SK-N-SH (cell line): ENCODE data around the gene EPHB4. TPM values are rescaled to one million over a fixed set of nuclear protein-coding genes. Genes with fewer than 3 reads are reported as not detected.

Experiments used
- CTCF ChIA-PET: fragments of 300-600, 350-600 bp; formaldehyde crosslinking; extraction: SDS; loops from one replicate; lab custom pipeline; 2021; lab: Yijun Ruan, JAX
- POLR2A ChIA-PET: fragments of 350-600 bp; sonication (Branson Sonifier 250); formaldehyde crosslinking; extraction: SDS; loops from one replicate; lab custom pipeline; 2020; ENCODE audit warnings: antibody characterized with exemption, inconsistent platforms; lab: Yijun Ruan, JAX
- DNase-seq: peaks from one replicate; pipeline ENCODE4 v3.0.0; 2012
- H2AFZ ChIP-seq: fragments of 200-600 bp; sonication (generic); 2 replicates; pipeline ENCODE4 v1.8.1; 2016; ENCODE audit warnings: antibody characterized with exemption, mild to moderate bottlenecking, low read depth
- H3F3A ChIP-seq: fragments of 200-600 bp; sonication (generic); replicated peaks from 2 replicates; pipeline ENCODE3; 2016; ENCODE audit warnings: antibody characterized with exemption, mild to moderate bottlenecking; ENCODE audit not compliant: insufficient read depth
- H3K27ac ChIP-seq, 2 experiments: fragments of 200-500 bp in 1 of 2; fragments of 200-600 bp in 1 of 2; sonication (Bioruptor generic) in 1 of 2; sonication (generic), shearing (Covaris generic) in 1 of 2; 2 replicates each; pipeline versions ENCODE4 v1.5.1 to v1.6.1; 2014 to 2016; ENCODE audit warnings: low read depth in 2 of 2, inconsistent platforms in 1 of 2, low read length in 1 of 2, mild to moderate bottlenecking in 1 of 2, mixed read lengths in 1 of 2
- H3K27me3 ChIP-seq: fragments of 200-600 bp; sonication (generic), shearing (Covaris generic); 2 replicates; pipeline ENCODE4 v1.6.1; 2016; ENCODE audit warnings: mixed run types; ENCODE audit not compliant: insufficient read depth
- H3K36me3 ChIP-seq, 2 experiments: fragments of 200-500 bp in 1 of 2; fragments of 200-600 bp in 1 of 2; sonication (Bioruptor generic) in 1 of 2; sonication (generic) in 1 of 2; replicated peaks in 1 of 2; 2 replicates each; pipeline versions ENCODE3 to v1.5.1; 2014 to 2016; ENCODE audit warnings: low read length in 1 of 2, mild to moderate bottlenecking in 1 of 2; ENCODE audit not compliant: insufficient read depth in 2 of 2, control insufficient read depth in 1 of 2
- H3K4me1 ChIP-seq, 2 experiments: fragments of 200-500 bp in 1 of 2; fragments of 200-600 bp in 1 of 2; sonication (Bioruptor generic) in 1 of 2; sonication (generic), shearing (Covaris generic) in 1 of 2; 2 replicates each; pipeline versions ENCODE4 v1.5.1 to v1.6.1; 2014 to 2016; ENCODE audit warnings: low read depth in 1 of 2, low read length in 1 of 2, mixed run types in 1 of 2; ENCODE audit not compliant: insufficient read depth in 2 of 2, control insufficient read depth in 1 of 2
- H3K4me2 ChIP-seq: fragments of 200-600 bp; sonication (generic), shearing (Covaris generic); 2 replicates; pipeline ENCODE4 v1.6.1; 2017; ENCODE audit warnings: mixed run types
- H3K4me3 ChIP-seq, 2 experiments: fragments of 200-500 bp in 1 of 2; fragments of 200-600 bp in 1 of 2; sonication (Bioruptor generic) in 1 of 2; sonication (generic), shearing (Covaris generic) in 1 of 2; 2 replicates each; pipeline versions ENCODE4 v1.5.1 to v1.8.1; 2014 to 2016; ENCODE audit warnings: low read depth in 2 of 2, inconsistent platforms in 1 of 2, low read length in 1 of 2, mild to moderate bottlenecking in 1 of 2, mixed read lengths in 1 of 2, moderate library complexity in 1 of 2
- H3K79me2 ChIP-seq: fragments of 200-600 bp; sonication (generic); 2 replicates; pipeline ENCODE4 v1.8.1; 2017; ENCODE audit warnings: mild to moderate bottlenecking; ENCODE audit not compliant: insufficient read depth
- H3K9ac ChIP-seq: fragments of 200-600 bp; sonication (generic); 2 replicates; pipeline ENCODE4 v1.6.1; 2017; ENCODE audit warnings: mixed run types
- H3K9me2 ChIP-seq: fragments of 200-600 bp; sonication (generic); 2 replicates; pipeline ENCODE4 v1.6.1; 2017; ENCODE audit warnings: mixed run types
- H3K9me3 ChIP-seq: fragments of 200-600 bp; sonication (generic); 2 replicates; pipeline ENCODE4 v1.6.1; 2017; ENCODE audit warnings: mixed run types, mild to moderate bottlenecking, moderate library complexity
- H4K20me1 ChIP-seq: fragments of 200-600 bp; sonication (generic); 2 replicates; pipeline ENCODE4 v1.6.1; 2017; ENCODE audit warnings: mild to moderate bottlenecking, mixed run types; ENCODE audit not compliant: insufficient read depth
- CHD2 ChIP-seq: fragments of 150-350 bp; IDR thresholded peaks from 2 replicates; pipeline ENCODE4 v1.6.1; 2018; ENCODE audit warnings: low read length; ENCODE audit not compliant: partially characterized antibody
- CTCF ChIP-seq: fragments of 200-600 bp; sonication (generic); IDR thresholded peaks from 2 replicates; pipeline ENCODE4 v1.6.1; 2017; ENCODE audit warnings: antibody characterized with exemption, mild to moderate bottlenecking, moderate library complexity
- ELF1 ChIP-seq: IDR thresholded peaks from 2 replicates; pipeline ENCODE4 v1.4.0; 2012
- EP300 ChIP-seq, 2 experiments: IDR thresholded peaks; 2 replicates each; pipeline versions ENCODE4 v1.4.0 to v1.6.1; 2012; ENCODE audit warnings: borderline replicate concordance in 1 of 2, low read depth in 1 of 2, low read length in 1 of 2
- EZH2phosphoT487 ChIP-seq: fragments of 200-600 bp; sonication (generic); IDR thresholded peaks from 2 replicates; pipeline ENCODE4 v1.6.1; 2017; ENCODE audit warnings: low read depth, mixed run types, mild to moderate bottlenecking, antibody characterized with exemption, moderate library complexity, borderline replicate concordance
- FOXJ3 ChIP-seq: sonication (generic); formaldehyde crosslinking; IDR thresholded peaks from 2 replicates; pipeline ENCODE4 v1.5.1; 2020; ENCODE audit warnings: mild to moderate bottlenecking, missing genetic modification reagents
- FOXM1 ChIP-seq: IDR thresholded peaks from 2 replicates; pipeline ENCODE4 v1.4.0; 2012; ENCODE audit warnings: low read depth, mild to moderate bottlenecking
- GATA2 ChIP-seq: sonication (generic); formaldehyde crosslinking; IDR thresholded peaks from 2 replicates; pipeline ENCODE4 v1.5.0; 2020; ENCODE audit warnings: mild to moderate bottlenecking, missing genetic modification reagents
- JUND ChIP-seq: IDR thresholded peaks from 2 replicates; pipeline ENCODE4 v1.4.0; 2012
- MEF2A ChIP-seq: IDR thresholded peaks from 2 replicates; pipeline ENCODE4 v1.4.0; 2012; ENCODE audit warnings: low read depth, borderline replicate concordance
- MXI1 ChIP-seq: IDR thresholded peaks from 2 replicates; pipeline ENCODE4 v1.6.1; 2012; ENCODE audit warnings: mild to moderate bottlenecking, low read depth, low read length, improper control_type of control experiment
- NFIC ChIP-seq: IDR thresholded peaks from 2 replicates; pipeline ENCODE4 v1.4.0; 2012; ENCODE audit warnings: borderline replicate concordance
- PBX3 ChIP-seq: IDR thresholded peaks from 2 replicates; pipeline ENCODE4; 2012
- POLR2AphosphoS5 ChIP-seq: IDR thresholded peaks from 2 replicates; pipeline ENCODE4 v1.6.1; 2012; ENCODE audit warnings: low read depth, low read length
- TAF1 ChIP-seq: IDR thresholded peaks from 2 replicates; pipeline ENCODE4 v1.6.1; 2012; ENCODE audit warnings: low read depth, mild to moderate bottlenecking, low read length, moderate library complexity, borderline replicate concordance
- TCF12 ChIP-seq: IDR thresholded peaks from 2 replicates; pipeline ENCODE4 v1.4.0; 2012
- YY1 ChIP-seq: IDR thresholded peaks from 2 replicates; pipeline ENCODE4 v1.4.0; 2012; ENCODE audit warnings: low read depth, mild to moderate bottlenecking
- WGBS: methylation state at CpG from one replicate; pipeline ENCODE4 v1.1.6; 2017; ENCODE audit warnings: low lambda C conversion rate; 5-methylcytosine and 5-hydroxymethylcytosine counted together
- polyA plus RNA-seq, 3 experiments: library from polyadenylated mRNA; depleted of rRNA; stranded (reverse); fragments of >200 nt; gene quantifications; 2 replicates each; pipeline ENCODE4 v1.2.3, GENCODE V29; 2012
- TF ChIP-seq, protein P1 (sequence below): fragments of 150-350 bp; IDR thresholded peaks from 2 replicates; pipeline ENCODE4 v1.6.1; 2017; ENCODE audit warnings: antibody characterized with exemption, low read length, low read depth, borderline replicate concordance
- TF ChIP-seq, protein P2 (sequence below): IDR thresholded peaks from 2 replicates; pipeline ENCODE4 v1.4.0; 2012; ENCODE audit warnings: low read depth, borderline replicate concordance

Gene EPHB4
- polyA plus RNA-seq, 1 of the 3 experiments (the other 2 are of a cell fraction) = 64.4 TPM

DNA sequence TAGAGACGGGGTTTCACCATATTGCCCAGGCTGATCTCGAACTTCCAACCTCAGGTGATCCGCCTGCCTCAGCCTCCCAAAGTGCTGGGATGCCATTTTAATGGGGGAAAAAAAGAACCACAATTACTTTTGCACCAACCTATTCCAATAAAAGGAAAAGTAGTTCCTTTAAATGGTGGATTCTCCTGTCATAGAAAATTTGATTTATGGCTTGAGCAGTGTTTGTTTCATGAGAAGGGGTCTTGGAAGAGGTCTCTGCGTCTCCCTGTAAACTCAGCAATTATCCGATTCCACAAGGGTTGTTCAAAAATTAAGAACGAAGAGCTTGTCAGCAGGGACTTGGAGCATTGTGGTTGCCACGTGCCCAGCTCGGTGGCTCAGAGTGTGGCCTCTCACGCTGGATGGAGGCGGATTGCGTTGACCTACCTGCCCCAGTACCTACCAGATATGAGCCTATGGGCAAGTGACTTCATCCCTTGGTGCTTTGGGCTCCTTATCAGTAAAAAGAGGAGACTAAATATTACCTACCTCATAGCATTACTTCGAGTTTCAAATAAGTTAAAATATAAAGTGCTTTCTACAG is 37.0 kb upstream of the EPHB4 start:
- CTCF ChIA-PET = interaction anchor here (1.1 to 2.4 kb wide), 6 partner anchors 10 to 194 kb away, joined by 3 to 13 read pairs (median 3); partner anchors contain the start of genes SLC12A9 and SRRT
- Histone ChIP-seq H3K4me3 (no peak overlapping the region), H3K27ac (no peak overlapping the region), H4K20me1 (no peaks in the 10 kb centered on the region), H3K27me3 (no peaks in the 10 kb centered on the region), H3K4me1 (peaks cover 2 to 19% of the 10 kb centered on the region in 2 experiments; a peak in 3 of 4 replicates), H3K9ac (no peak overlapping the region), H3K4me2 (no peak overlapping the region), H3K36me3 (peaks cover 23% of the 10 kb centered on the region in 2 experiments), H2AFZ (no peak overlapping the region), H3K9me2 (no peaks in the 10 kb centered on the region), H3K79me2 (no peaks in the 10 kb centered on the region), H3F3A (peaks cover 23% of the 10 kb centered on the region)
- POLR2A ChIA-PET = no interaction called here
- DNase-seq = no peak
- TF ChIP-seq, protein P1, sequence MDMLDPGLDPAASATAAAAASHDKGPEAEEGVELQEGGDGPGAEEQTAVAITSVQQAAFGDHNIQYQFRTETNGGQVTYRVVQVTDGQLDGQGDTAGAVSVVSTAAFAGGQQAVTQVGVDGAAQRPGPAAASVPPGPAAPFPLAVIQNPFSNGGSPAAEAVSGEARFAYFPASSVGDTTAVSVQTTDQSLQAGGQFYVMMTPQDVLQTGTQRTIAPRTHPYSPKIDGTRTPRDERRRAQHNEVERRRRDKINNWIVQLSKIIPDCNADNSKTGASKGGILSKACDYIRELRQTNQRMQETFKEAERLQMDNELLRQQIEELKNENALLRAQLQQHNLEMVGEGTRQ = no peak
- no peak for TF ChIP-seq GATA2
- no peak for TF ChIP-seq CHD2
- no peak for TF ChIP-seq NFIC
- TF ChIP-seq TAF1 = no peak
- no peak for TF ChIP-seq MEF2A
- TF ChIP-seq YY1 = no peak
- TF ChIP-seq JUND = no peak
- TF ChIP-seq CTCF = no peak
- no peak for TF ChIP-seq POLR2AphosphoS5
- TF ChIP-seq MXI1 = no peak
- no peak for TF ChIP-seq PBX3
- no peak for TF ChIP-seq TCF12
- no peak for TF ChIP-seq ELF1
- TF ChIP-seq, all 33 proteins: peak for 0
- 89% methylated on average over 12 of the region's 12 CpGs for WGBS
- H3K9me3 ChIP-seq = no peaks in the 10 kb centered on the region

DNA sequence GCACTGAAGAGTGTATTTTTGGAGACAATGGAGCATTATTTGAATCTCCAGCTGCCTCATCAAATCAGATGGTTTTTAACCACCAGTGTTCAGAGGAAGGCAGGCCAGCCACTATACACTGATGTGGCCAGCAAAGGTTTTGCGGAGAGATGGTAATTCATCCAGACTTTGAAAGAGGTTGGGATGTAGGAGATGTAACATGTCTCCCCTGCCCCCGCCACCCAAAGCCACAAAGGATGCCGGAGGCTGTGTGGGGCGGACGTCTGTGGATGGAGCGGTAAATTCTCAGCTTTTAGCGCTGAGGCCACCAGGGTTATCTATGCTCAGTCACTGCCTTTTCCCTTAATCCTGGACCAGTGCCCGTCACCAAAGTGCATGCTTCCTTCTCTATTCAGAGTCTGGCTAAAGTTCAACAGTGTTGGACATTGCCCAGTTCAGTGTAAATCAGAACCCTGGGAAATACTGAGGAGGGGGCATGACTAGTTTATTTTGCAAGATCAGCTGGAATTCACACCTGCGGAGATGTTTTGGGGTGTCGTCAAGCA is 36.2 kb upstream of the EPHB4 start:
- H3K4me1 ChIP-seq = peaks cover 2 to 19% of the 10 kb centered on the region in 2 experiments; a peak in 3 of 4 replicates
- H4K20me1 ChIP-seq = no peaks in the 10 kb centered on the region
- no peak overlapping the region for H3K9ac ChIP-seq
- POLR2A ChIA-PET = no interaction called here
- 90% methylated on average over 10 of the region's 10 CpGs for WGBS
- CTCF ChIA-PET = interaction anchor here (0.8 to 2.4 kb wide), 6 partner anchors 11 to 158 kb away, joined by 3 to 13 read pairs (median 3); partner anchors contain the start of genes POP7, SLC12A9, SRRT and ZAN
- no peaks in the 10 kb centered on the region for H3K9me2 ChIP-seq
- no peak for DNase-seq
- H3K27ac ChIP-seq = peak overlapping the region in 1 of 2 experiments; percentile 7; a peak in 1 of 4 replicates
- peaks cover 23% of the 10 kb centered on the region in 2 experiments for H3K36me3 ChIP-seq
- no peak for TF ChIP-seq FOXJ3 (CRISPR knock-in tag)
- TF ChIP-seq JUND = no peak
- TF ChIP-seq, protein P2, sequence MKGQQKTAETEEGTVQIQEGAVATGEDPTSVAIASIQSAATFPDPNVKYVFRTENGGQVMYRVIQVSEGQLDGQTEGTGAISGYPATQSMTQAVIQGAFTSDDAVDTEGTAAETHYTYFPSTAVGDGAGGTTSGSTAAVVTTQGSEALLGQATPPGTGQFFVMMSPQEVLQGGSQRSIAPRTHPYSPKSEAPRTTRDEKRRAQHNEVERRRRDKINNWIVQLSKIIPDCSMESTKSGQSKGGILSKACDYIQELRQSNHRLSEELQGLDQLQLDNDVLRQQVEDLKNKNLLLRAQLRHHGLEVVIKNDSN = no peak
- TF ChIP-seq EZH2phosphoT487 = no peak
- TF ChIP-seq FOXM1 = no peak
- no peak for TF ChIP-seq EP300 (IDR thresholded peaks at IDR 0.05; ENCODE audit: borderline replicate concordance in 1 of 2, low read depth in 1 of 2, low read length in 1 of 2)
- H3K79me2 ChIP-seq = no peaks in the 10 kb centered on the region
- no peak overlapping the region for H2AFZ ChIP-seq
- H3K27me3 ChIP-seq = no peaks in the 10 kb centered on the region
- H3K4me3 ChIP-seq = no peak overlapping the region
- no peaks in the 10 kb centered on the region for H3K9me3 ChIP-seq
- no peak overlapping the region for H3K4me2 ChIP-seq
- peaks cover 23% of the 10 kb centered on the region for H3F3A ChIP-seq
